Measurements from ENCODE around the gene RNF212. TPM values are rescaled to one million over a fixed set of nuclear protein-coding genes. Genes with fewer than 3 reads are reported as not detected.

RNF212 gene
- total and polyA plus RNA-seq, 2 of the 13 experiments (the other 11 are each of a cell fraction or from before 2014, with no cell fraction given): not detected

- no peak for TF ChIP-seq KLF16 (CRISPR knock-in tag; IDR thresholded peaks at IDR 0.05)
- TF ChIP-seq ARNT2 (CRISPR knock-in tag; IDR thresholded peaks at IDR 0.05; ENCODE audit: low read depth): no peak
- TF ChIP-seq PPARG (CRISPR knock-in tag; conservative IDR thresholded peaks at IDR 0.05): no peak
- no peak for TF ChIP-seq ZBTB46 (CRISPR knock-in tag; IDR thresholded peaks at IDR 0.05; ENCODE audit: borderline replicate concordance)
- no peak for TF ChIP-seq ZNF569 (CRISPR knock-in tag; IDR thresholded peaks at IDR 0.05; ENCODE audit: borderline replicate concordance)
- TF ChIP-seq TEAD3 (CRISPR knock-in tag; optimal IDR thresholded peaks at IDR 0.05; ENCODE audit: borderline replicate concordance): no peak
- TF ChIP-seq ZNF432 (CRISPR knock-in tag; IDR thresholded peaks at IDR 0.05; ENCODE audit: borderline replicate concordance): no peak
- TF ChIP-seq TSC22D2 (CRISPR knock-in tag; IDR thresholded peaks at IDR 0.05; ENCODE audit: borderline replicate concordance): no peak
- no peak for TF ChIP-seq SOX13 (IDR thresholded peaks at IDR 0.05)
- TF ChIP-seq SOX13 (CRISPR knock-in tag; conservative IDR thresholded peaks at IDR 0.05 in 1 of 2, IDR thresholded peaks at IDR 0.05 in 1 of 2): peak in 1 of 2 experiments; percentile 46; a peak in 2 of 4 replicates
- TF ChIP-seq KLF6 (CRISPR knock-in tag; IDR thresholded peaks at IDR 0.05): no peak
- TF ChIP-seq ZNF766 (CRISPR knock-in tag; IDR thresholded peaks at IDR 0.05; ENCODE audit: borderline replicate concordance): no peak
- no peak for TF ChIP-seq GZF1 (CRISPR knock-in tag; IDR thresholded peaks at IDR 0.05)
- TF ChIP-seq RXRA (CRISPR knock-in tag; IDR thresholded peaks at IDR 0.05): peak; percentile 31; the same call in 1 of the 2 replicates
- TF ChIP-seq ZBTB14 (CRISPR knock-in tag; IDR thresholded peaks at IDR 0.05): no peak
- TF ChIP-seq ZNF800 (CRISPR knock-in tag; IDR thresholded peaks at IDR 0.05): no peak
- no peak for TF ChIP-seq BORCS8-MEF2B (CRISPR knock-in tag; IDR thresholded peaks at IDR 0.05)
- no peak for TF ChIP-seq PAWR (CRISPR knock-in tag; IDR thresholded peaks at IDR 0.05; ENCODE audit: borderline replicate concordance)
- no peak for TF ChIP-seq PAF1 (CRISPR knock-in tag; IDR thresholded peaks at IDR 0.05)
- TF ChIP-seq ZNF530 (CRISPR knock-in tag; IDR thresholded peaks at IDR 0.05; ENCODE audit: low read depth): no peak
- no peak for TF ChIP-seq ELF1 (CRISPR knock-in tag; IDR thresholded peaks at IDR 0.05)
- peak; percentile 66; the same call in 1 of the 2 replicates for TF ChIP-seq ZNF331 (CRISPR knock-in tag; IDR thresholded peaks at IDR 0.05)
- TF ChIP-seq MAFG (CRISPR knock-in tag; IDR thresholded peaks at IDR 0.05): no peak
- no peak for TF ChIP-seq ZBTB7A (CRISPR knock-in tag; IDR thresholded peaks at IDR 0.05)
- no peak for TF ChIP-seq CTCF (CRISPR knock-in tag; IDR thresholded peaks at IDR 0.05)
- no peak for TF ChIP-seq ZFP62 (CRISPR knock-in tag; IDR thresholded peaks at IDR 0.05)
- TF ChIP-seq ZNF644 (CRISPR knock-in tag; IDR thresholded peaks at IDR 0.05; ENCODE audit: low read depth): no peak
These were observed 77.9 kb downstream of the RNF212 start (continued) for GRCh38 chr4:1035510-1035909.

All from HepG2 (cell line).